ENCODE data around the gene CA11.

CA11 gene

DNA sequence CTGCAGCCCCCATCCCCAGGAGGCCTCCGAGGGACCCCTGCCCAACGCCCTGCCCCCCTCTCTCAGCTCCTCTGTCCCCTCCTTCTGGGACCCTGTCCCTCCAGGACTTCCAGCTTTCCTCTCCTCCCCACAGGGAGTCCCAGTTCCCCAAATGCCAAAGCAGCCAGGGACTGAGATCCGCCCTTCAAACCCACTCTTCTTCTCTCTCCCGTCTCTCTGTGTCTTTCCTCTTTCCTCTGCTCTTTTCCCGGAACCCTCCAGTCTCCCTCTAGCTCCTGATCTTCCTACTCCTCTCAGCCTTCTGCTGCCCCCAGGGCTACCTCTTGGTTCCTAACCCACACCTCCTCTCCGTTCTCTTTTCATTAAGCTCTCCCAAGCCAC is 377 bp downstream of the CA11 start:
- no peaks in the 10 kb centered on the region for H3K9me3 ChIP-seq (ENCODE audit: low read length)
- no peaks in the 10 kb centered on the region for H3F3A ChIP-seq (ENCODE audit: insufficient read depth, low read length)
- TF ChIP-seq, protein P1, sequence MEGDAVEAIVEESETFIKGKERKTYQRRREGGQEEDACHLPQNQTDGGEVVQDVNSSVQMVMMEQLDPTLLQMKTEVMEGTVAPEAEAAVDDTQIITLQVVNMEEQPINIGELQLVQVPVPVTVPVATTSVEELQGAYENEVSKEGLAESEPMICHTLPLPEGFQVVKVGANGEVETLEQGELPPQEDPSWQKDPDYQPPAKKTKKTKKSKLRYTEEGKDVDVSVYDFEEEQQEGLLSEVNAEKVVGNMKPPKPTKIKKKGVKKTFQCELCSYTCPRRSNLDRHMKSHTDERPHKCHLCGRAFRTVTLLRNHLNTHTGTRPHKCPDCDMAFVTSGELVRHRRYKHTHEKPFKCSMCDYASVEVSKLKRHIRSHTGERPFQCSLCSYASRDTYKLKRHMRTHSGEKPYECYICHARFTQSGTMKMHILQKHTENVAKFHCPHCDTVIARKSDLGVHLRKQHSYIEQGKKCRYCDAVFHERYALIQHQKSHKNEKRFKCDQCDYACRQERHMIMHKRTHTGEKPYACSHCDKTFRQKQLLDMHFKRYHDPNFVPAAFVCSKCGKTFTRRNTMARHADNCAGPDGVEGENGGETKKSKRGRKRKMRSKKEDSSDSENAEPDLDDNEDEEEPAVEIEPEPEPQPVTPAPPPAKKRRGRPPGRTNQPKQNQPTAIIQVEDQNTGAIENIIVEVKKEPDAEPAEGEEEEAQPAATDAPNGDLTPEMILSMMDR (IDR thresholded peaks at IDR 0.05; ENCODE audit: low read length): no peak
- TF ChIP-seq EZH2 (IDR thresholded peaks at IDR 0.05; ENCODE audit: borderline replicate concordance, low read length): no peak
- H3K9ac ChIP-seq (ENCODE audit: low read length): no peak overlapping the region; the same call in 1 of the 2 replicates
- H2AFZ ChIP-seq (ENCODE audit: low read length): no peak overlapping the region
- no peak overlapping the region for H3K27ac ChIP-seq (ENCODE audit: low read depth, low read length, poor library complexity, severe bottlenecking)
- H4K20me1 ChIP-seq (ENCODE audit: insufficient read depth, low read length): no peaks in the 10 kb centered on the region
- no peaks in the 10 kb centered on the region for H3K9me2 ChIP-seq (ENCODE audit: low read depth, low read length)
- H3K4me2 ChIP-seq (ENCODE audit: low read length): peak overlapping the region; percentile 75; the same call in 1 of the 2 replicates
- peaks cover 29% of the 10 kb centered on the region for H3K4me1 ChIP-seq (ENCODE audit: insufficient read depth, low read length, severe bottlenecking)
- H3K36me3 ChIP-seq (ENCODE audit: insufficient read depth, low read length): no peaks in the 10 kb centered on the region
- peak overlapping the region; percentile 41 for H3K4me3 ChIP-seq (ENCODE audit: low read depth, low read length, poor library complexity, severe bottlenecking)
- H3K27me3 ChIP-seq (ENCODE audit: insufficient read depth, low read length): no peaks in the 10 kb centered on the region
- no peaks in the 10 kb centered on the region for H3K79me2 ChIP-seq (ENCODE audit: insufficient read depth, low read length)

GRCh38 chr19:48644839-48645619 is 958 bp downstream of the CA11 start:
- Histone ChIP-seq H2AFZ (ENCODE audit: low read length) (no peak overlapping the region), H3K9me3 (ENCODE audit: low read length) (no peaks in the 10 kb centered on the region), H3K4me3 (ENCODE audit: low read depth, low read length, poor library complexity, severe bottlenecking) (no peak overlapping the region), H3K27ac (ENCODE audit: low read depth, low read length, poor library complexity, severe bottlenecking) (no peak overlapping the region), H3K36me3 (ENCODE audit: insufficient read depth, low read length) (no peaks in the 10 kb centered on the region), H4K20me1 (ENCODE audit: insufficient read depth, low read length) (no peaks in the 10 kb centered on the region), H3K4me2 (ENCODE audit: low read length) (no peak overlapping the region), H3K9ac (ENCODE audit: low read length) (no peak overlapping the region), H3K9me2 (ENCODE audit: low read depth, low read length) (no peaks in the 10 kb centered on the region), H3F3A (ENCODE audit: insufficient read depth, low read length) (no peaks in the 10 kb centered on the region), H3K79me2 (ENCODE audit: insufficient read depth, low read length) (no peaks in the 10 kb centered on the region), H3K27me3 (ENCODE audit: insufficient read depth, low read length) (no peaks in the 10 kb centered on the region), H3K4me1 (ENCODE audit: insufficient read depth, low read length, severe bottlenecking) (peaks cover 25% of the 10 kb centered on the region)
- TF ChIP-seq EZH2 (IDR thresholded peaks at IDR 0.05; ENCODE audit: borderline replicate concordance, low read length): no peak
- TF ChIP-seq, protein P1 (IDR thresholded peaks at IDR 0.05; ENCODE audit: low read length): no peak

DNA sequence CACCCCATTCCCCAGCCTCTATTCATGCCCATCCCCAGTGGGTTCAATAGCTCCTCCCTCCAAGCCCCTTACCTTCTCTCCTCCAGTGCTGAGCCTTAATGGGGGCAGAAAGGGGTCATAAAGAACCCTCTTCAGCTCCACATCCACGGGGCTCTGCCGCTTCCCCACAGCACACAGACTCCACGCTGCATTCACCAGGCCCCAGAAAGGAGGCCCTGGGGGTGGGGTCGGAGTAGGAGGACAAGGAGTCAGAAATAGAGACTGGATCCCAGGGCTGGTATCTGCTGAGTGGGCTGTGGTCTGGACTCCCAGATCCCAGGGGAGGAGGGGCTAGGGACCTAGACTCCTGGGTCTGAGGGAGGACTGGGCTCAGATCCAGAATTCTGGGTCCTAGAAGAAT is 1.6 kb downstream of the CA11 start:
- TF ChIP-seq EZH2 (IDR thresholded peaks at IDR 0.05; ENCODE audit: borderline replicate concordance, low read length): no peak
- no peak overlapping the region for H3K4me2 ChIP-seq (ENCODE audit: low read length)
- H3K27me3 ChIP-seq (ENCODE audit: insufficient read depth, low read length): no peaks in the 10 kb centered on the region
- H3K9me2 ChIP-seq (ENCODE audit: low read depth, low read length): no peaks in the 10 kb centered on the region
- H3K4me3 ChIP-seq (ENCODE audit: low read depth, low read length, poor library complexity, severe bottlenecking): no peak overlapping the region
- H3K9me3 ChIP-seq (ENCODE audit: low read length): no peaks in the 10 kb centered on the region
- H3K9ac ChIP-seq (ENCODE audit: low read length): no peak overlapping the region
- H3K36me3 ChIP-seq (ENCODE audit: insufficient read depth, low read length): no peaks in the 10 kb centered on the region
- H2AFZ ChIP-seq (ENCODE audit: low read length): no peak overlapping the region
- no peaks in the 10 kb centered on the region for H3F3A ChIP-seq (ENCODE audit: insufficient read depth, low read length)
- H3K4me1 ChIP-seq (ENCODE audit: insufficient read depth, low read length, severe bottlenecking): peaks cover 20% of the 10 kb centered on the region
- no peaks in the 10 kb centered on the region for H4K20me1 ChIP-seq (ENCODE audit: insufficient read depth, low read length)
- no peaks in the 10 kb centered on the region for H3K79me2 ChIP-seq (ENCODE audit: insufficient read depth, low read length)
- H3K27ac ChIP-seq (ENCODE audit: low read depth, low read length, poor library complexity, severe bottlenecking): no peak overlapping the region

DNA sequence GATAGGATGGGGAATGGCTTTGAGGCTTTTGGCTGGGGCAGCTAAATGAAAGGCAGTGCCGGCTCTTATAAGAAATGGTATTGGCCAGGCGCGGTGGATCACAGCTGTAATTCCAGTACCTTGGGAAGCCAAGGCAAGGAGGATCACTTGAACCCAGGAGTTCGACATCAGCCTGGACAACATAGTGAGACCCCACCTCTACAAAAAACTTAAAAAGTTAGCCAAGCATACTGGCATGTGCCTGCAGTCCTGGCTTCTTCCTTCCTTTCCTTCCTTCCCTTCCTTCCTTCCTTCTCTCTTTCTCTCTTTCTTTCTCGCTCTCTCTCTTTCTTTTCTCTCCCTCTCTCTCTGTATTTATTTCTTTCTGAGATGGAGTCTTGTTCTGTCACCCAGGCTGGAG is 3.1 kb downstream of the CA11 start:
- H3K79me2 ChIP-seq (ENCODE audit: insufficient read depth, low read length): no peaks in the 10 kb centered on the region
- no peaks in the 10 kb centered on the region for H3K27me3 ChIP-seq (ENCODE audit: insufficient read depth, low read length)
- no peaks in the 10 kb centered on the region for H3F3A ChIP-seq (ENCODE audit: insufficient read depth, low read length)
- H3K9me2 ChIP-seq (ENCODE audit: low read depth, low read length): no peaks in the 10 kb centered on the region
- H3K4me1 ChIP-seq (ENCODE audit: insufficient read depth, low read length, severe bottlenecking): peaks cover 18% of the 10 kb centered on the region
- H3K4me2 ChIP-seq (ENCODE audit: low read length): no peak overlapping the region
- H3K4me3 ChIP-seq (ENCODE audit: low read depth, low read length, poor library complexity, severe bottlenecking): no peak overlapping the region
- H3K9me3 ChIP-seq (ENCODE audit: low read length): no peaks in the 10 kb centered on the region
- TF ChIP-seq, protein P1 (IDR thresholded peaks at IDR 0.05; ENCODE audit: low read length): no peak
- no peak for TF ChIP-seq EZH2 (IDR thresholded peaks at IDR 0.05; ENCODE audit: borderline replicate concordance, low read length)
- no peak overlapping the region for H2AFZ ChIP-seq (ENCODE audit: low read length)
- no peak overlapping the region for H3K9ac ChIP-seq (ENCODE audit: low read length)
- no peaks in the 10 kb centered on the region for H3K36me3 ChIP-seq (ENCODE audit: insufficient read depth, low read length)
- H3K27ac ChIP-seq (ENCODE audit: low read depth, low read length, poor library complexity, severe bottlenecking): no peak overlapping the region
- no peaks in the 10 kb centered on the region for H4K20me1 ChIP-seq (ENCODE audit: insufficient read depth, low read length)

Measured in OCI-LY1 (cell line).